ENCODE measurements around the gene UGT8. TPM values are rescaled to one million over a fixed set of nuclear protein-coding genes. Genes with fewer than 3 reads are reported as not detected.

UGT8 gene
- total RNA-seq, 4 donors from 2014 or later, result 1.0 to 3.7 (median 2.2) TPM

DNA sequence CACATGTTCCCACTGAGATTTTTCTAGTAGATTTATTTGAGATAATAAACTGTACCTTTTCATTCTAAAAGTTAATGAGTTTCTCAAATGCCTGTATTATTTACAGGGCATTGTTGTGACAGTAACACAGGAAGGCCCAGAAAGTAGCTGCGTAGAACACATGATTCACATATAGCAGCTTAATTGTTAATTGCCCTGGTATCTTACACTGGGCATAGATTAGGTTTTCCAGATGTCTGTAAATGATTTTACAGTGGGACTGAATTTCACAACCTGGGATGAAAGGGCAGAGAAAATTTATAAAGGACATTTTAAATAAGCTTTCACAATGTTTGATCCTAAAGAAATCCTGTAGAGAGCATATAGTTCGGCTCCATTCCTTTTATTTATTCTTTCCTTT is 27.6 kb downstream of the UGT8 start:
- intact Hi-C loops (cut with DNase I; ENCODE audit: low total_unique reads), result no loop called here

DNA sequence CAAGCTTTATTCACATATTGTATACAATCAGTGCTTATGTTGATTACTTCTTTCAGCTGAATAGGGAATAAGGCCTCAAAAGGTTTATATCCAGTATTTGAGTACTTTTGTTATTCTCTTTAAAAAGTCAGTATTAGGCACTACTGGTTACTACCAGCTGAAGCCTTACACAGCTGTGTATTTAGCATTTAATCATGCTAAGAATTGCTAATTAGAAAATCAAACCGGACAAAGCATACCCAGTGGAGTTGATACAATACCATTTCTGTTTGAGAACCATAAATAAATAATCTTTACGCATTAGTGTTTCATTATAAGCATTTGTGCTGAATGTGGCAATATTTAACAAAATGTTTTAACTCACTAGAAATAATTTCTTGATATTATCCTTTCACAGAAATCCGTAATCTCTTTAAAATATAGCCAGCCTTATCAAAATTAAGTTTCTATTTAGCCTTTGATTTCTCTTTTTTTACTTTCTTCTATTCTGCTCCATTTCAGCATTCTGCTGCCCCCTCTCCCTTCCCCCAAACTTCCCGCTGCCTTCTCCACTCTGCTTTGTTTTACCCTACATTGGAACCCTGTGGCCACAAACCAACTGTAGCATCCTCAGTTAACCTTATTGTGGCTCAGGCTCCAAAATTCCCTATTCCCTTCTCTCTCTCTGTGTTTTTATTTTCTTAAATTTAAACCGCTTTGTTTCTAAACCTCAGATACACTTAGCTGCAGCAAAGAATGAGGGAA is 37.8 kb downstream of the UGT8 start:
- no peak overlapping the region for H3K4me3 ChIP-seq (ENCODE audit: low read depth, poor library complexity, severe bottlenecking)
- intact Hi-C loops (cut with DNase I; ENCODE audit: low total_unique reads), result no loop called here
- TF ChIP-seq POLR2A (IDR thresholded peaks at IDR 0.05) (no peak), CTCF (IDR thresholded peaks at IDR 0.05) (no peak)
- 92 to 94% methylated on average over 5 of the region's 5 CpGs for WGBS, 2 donors
- DNase-seq (ENCODE audit: low spot score in 2 of 2), result no peak

More for the DNA sequence above, 27.6 kb downstream of the UGT8 start:
- H3K4me3 ChIP-seq (ENCODE audit: low read depth, poor library complexity, severe bottlenecking), result no peak overlapping the region
- TF ChIP-seq CTCF (IDR thresholded peaks at IDR 0.05), result no peak
- TF ChIP-seq POLR2A (IDR thresholded peaks at IDR 0.05), result no peak
- DNase-seq (ENCODE audit: low spot score in 2 of 2), result no peak
- 79 to 83% methylated on average over 2 of the region's 2 CpGs for WGBS, 2 donors

DNA sequence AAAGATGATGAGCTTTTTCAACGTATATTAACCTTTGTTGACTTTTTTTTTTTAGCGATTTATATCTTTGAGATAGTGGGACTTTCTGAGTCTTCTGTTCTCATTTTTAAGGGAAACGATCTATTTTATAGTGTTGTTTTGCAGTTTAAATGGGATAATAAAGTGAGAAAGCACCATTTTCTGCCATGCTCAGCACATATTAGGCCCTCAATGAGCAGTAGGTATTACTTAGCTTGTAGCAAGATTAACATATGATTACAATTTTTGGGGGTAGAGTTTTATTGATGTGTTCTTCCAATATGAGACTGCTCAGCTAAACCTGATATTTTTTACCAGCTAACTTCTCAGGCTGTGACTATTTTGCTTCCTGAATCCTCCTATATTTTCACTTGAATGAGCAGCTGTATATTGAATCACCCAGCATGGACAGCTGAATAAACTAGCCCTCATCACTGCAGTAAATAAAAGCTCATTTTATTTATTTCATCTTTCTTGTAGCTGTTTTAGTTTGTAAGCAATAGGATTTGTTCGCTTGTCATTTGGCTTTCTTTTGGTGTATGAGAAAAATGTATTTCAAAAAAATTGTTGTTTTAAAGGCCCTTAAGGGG is 43.7 kb downstream of the UGT8 start:
- TF ChIP-seq POLR2A (IDR thresholded peaks at IDR 0.05), result no peak
- no peak for TF ChIP-seq CTCF (IDR thresholded peaks at IDR 0.05)
- intact Hi-C loops (cut with DNase I; ENCODE audit: low total_unique reads), result no loop called here

GRCh38 chr4:114649908-114650307 is 51.3 kb downstream of the UGT8 start:
- TF ChIP-seq CTCF (IDR thresholded peaks at IDR 0.05) (no peak), POLR2A (IDR thresholded peaks at IDR 0.05) (no peak)
- intact Hi-C loops (cut with DNase I; ENCODE audit: low total_unique reads), result no loop called here
- WGBS, 2 donors, result 23 to 32% methylated on average over 1 of the region's 1 CpG

More for the DNA sequence above, 43.7 kb downstream of the UGT8 start:
- 88 to 92% methylated on average over 4 of the region's 4 CpGs for WGBS, 2 donors
- DNase-seq (ENCODE audit: low spot score in 2 of 2), result no peak
- H3K4me3 ChIP-seq (ENCODE audit: low read depth, poor library complexity, severe bottlenecking), result no peak overlapping the region

GRCh38 chr4:114653675-114654074 is 55.1 kb downstream of the UGT8 start:
- no peak overlapping the region for H3K4me3 ChIP-seq (ENCODE audit: low read depth, poor library complexity, severe bottlenecking)
- WGBS, 2 donors, result 95 to 96% methylated on average over 1 of the region's 1 CpG
- intact Hi-C loops (cut with DNase I; ENCODE audit: low total_unique reads), result no loop called here
- DNase-seq (ENCODE audit: low spot score in 2 of 2), result no peak
- no peak for TF ChIP-seq POLR2A (IDR thresholded peaks at IDR 0.05)
- no peak for TF ChIP-seq CTCF (IDR thresholded peaks at IDR 0.05)

More at GRCh38 chr4:114649908-114650307, 51.3 kb downstream of the UGT8 start:
- no peak for DNase-seq (ENCODE audit: low spot score in 2 of 2)
- no peak overlapping the region for H3K4me3 ChIP-seq (ENCODE audit: low read depth, poor library complexity, severe bottlenecking)
